Activated CD8-positive, alpha-beta memory T cell treated with anti-CD3 and anti-CD28 coated beads for 4 hours (primary cell): ENCODE results near the gene SULT4A1.
"Not testable (repeated sequence)": the region's sequence is repeated elsewhere in the genome, so short reads cannot be mapped to it uniquely, and the experiment has no call there.

Experiments
- DNase-seq, 2 donors: peaks; one replicate each; pipeline ENCODE4 v3.0.0-alpha.2; 2020; ENCODE audit warnings: low read depth in 2 of 2

SULT4A1 gene

GRCh38 chr22:43887391-43887790 lies 25.1 kb upstream of the SULT4A1 start:
- DNase-seq, result no peak

GRCh38 chr22:43886231-43886630 lies 23.9 kb upstream of the SULT4A1 start:
- no peak for DNase-seq

GRCh38 chr22:43885786-43886185 lies 23.5 kb upstream of the SULT4A1 start:
- no peak for DNase-seq

GRCh38 chr22:43885319-43885671 lies 23.0 kb upstream of the SULT4A1 start:
- DNase-seq, result no peak

GRCh38 chr22:43884600-43885318 lies 22.4 kb upstream of the SULT4A1 start:
- DNase-seq, result no peak

GRCh38 chr22:43883719-43884415 lies 21.6 kb upstream of the SULT4A1 start:
- no peak for DNase-seq

- no peak for DNase-seq
Observed at GRCh38 chr22:43883012-43883661, 20.8 kb upstream of the SULT4A1 start.

- no peak for DNase-seq
Observed at GRCh38 chr22:43882122-43882767, 19.9 kb upstream of the SULT4A1 start.

GRCh38 chr22:43881091-43882061 lies 19.1 kb upstream of the SULT4A1 start:
- DNase-seq, result no peak

- DNase-seq, result no peak
Observed at GRCh38 chr22:43880541-43880991, 18.3 kb upstream of the SULT4A1 start.

GRCh38 chr22:43879901-43880540 lies 17.7 kb upstream of the SULT4A1 start:
- no peak for DNase-seq

GRCh38 chr22:43878831-43879550 lies 16.7 kb upstream of the SULT4A1 start:
- no peak for DNase-seq

- no peak for DNase-seq
Observed at GRCh38 chr22:43878079-43878795, 15.9 kb upstream of the SULT4A1 start.

GRCh38 chr22:43876866-43877509 lies 14.7 kb upstream of the SULT4A1 start:
- no peak for DNase-seq

GRCh38 chr22:43869799-43870198 lies 7.5 kb upstream of the SULT4A1 start:
- no peak for DNase-seq

- not testable (repeated sequence) for DNase-seq
Observed at GRCh38 chr22:43869001-43869400, 6.7 kb upstream of the SULT4A1 start.

- DNase-seq, result no peak
Observed at GRCh38 chr22:43867839-43868635, 5.7 kb upstream of the SULT4A1 start.

- no peak for DNase-seq
Observed at GRCh38 chr22:43862882-43863202, 529 bp upstream of the SULT4A1 start.
